OCI-LY7 (cell line): Measurements from ENCODE around the gene PLXNA4.

Source experiments
- EZH2phosphoT487 ChIP-seq: fragments of 200-600 bp; sonication (generic); IDR thresholded peaks from 2 replicates; pipeline ENCODE4 v1.6.1; 2018; ENCODE audit warnings: low read depth, borderline replicate concordance, mild to moderate bottlenecking, mixed run types, antibody characterized with exemption, low read length, moderate library complexity, mixed read lengths
- TF ChIP-seq, protein P1 (sequence below): fragments of 200-600 bp; sonication (generic); conservative IDR thresholded peaks from 2 replicates; pipeline ENCODE4 v1.5.1; 2014; ENCODE audit warnings: mild to moderate bottlenecking, antibody characterized with exemption, low read length, moderate library complexity, mixed read lengths

DNA sequence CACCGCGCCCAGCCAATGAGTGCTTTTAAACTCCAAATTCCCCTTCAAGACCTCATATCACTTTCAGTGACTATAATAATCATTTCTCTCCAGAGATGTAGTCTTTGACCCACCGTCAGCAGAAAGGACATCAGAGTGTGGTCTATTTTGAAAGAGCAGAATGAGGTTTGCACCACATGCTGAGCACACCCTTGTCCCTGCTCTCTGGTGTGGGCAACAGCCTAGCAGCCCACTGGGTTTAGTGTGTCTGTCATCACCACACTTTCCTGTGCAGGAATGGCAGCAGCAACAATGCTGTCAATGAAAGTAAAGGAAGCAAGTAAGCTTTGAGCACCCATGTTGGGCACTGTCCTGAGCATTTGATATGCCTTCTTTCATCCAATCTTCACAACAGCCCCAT is 122.4 kb downstream of the PLXNA4 start:
- TF ChIP-seq, protein P1, sequence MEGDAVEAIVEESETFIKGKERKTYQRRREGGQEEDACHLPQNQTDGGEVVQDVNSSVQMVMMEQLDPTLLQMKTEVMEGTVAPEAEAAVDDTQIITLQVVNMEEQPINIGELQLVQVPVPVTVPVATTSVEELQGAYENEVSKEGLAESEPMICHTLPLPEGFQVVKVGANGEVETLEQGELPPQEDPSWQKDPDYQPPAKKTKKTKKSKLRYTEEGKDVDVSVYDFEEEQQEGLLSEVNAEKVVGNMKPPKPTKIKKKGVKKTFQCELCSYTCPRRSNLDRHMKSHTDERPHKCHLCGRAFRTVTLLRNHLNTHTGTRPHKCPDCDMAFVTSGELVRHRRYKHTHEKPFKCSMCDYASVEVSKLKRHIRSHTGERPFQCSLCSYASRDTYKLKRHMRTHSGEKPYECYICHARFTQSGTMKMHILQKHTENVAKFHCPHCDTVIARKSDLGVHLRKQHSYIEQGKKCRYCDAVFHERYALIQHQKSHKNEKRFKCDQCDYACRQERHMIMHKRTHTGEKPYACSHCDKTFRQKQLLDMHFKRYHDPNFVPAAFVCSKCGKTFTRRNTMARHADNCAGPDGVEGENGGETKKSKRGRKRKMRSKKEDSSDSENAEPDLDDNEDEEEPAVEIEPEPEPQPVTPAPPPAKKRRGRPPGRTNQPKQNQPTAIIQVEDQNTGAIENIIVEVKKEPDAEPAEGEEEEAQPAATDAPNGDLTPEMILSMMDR: no peak
- TF ChIP-seq EZH2phosphoT487: no peak
